NCI-H2081 (cell line): ENCODE measurements around the gene DNAJC8.

Source experiments
- DNase-seq, 2 experiments: peaks; one replicate each; lab custom pipeline; 2025; lab: John Stamatoyannopoulos, UW

DNAJC8 gene

DNA sequence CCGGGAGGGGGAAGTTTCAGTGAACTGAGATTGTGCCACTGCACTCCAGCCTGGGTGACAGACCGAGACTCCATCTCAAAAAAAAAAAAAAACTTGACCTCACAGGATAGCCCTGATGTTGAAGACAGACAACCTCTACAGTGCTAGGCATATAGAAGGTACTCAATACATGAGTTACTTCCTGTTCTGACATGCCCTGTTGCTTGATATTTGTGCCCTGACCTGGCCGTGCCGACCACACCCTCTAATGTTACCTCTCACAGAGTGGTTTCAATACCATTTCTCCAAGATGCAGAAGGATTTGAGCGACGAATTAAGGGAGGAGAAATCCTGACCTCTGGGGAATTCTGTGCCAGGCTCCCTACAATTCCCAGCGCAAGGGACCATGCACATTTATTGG lies 61.6 kb downstream of the DNAJC8 start:
- no peak for DNase-seq

DNA sequence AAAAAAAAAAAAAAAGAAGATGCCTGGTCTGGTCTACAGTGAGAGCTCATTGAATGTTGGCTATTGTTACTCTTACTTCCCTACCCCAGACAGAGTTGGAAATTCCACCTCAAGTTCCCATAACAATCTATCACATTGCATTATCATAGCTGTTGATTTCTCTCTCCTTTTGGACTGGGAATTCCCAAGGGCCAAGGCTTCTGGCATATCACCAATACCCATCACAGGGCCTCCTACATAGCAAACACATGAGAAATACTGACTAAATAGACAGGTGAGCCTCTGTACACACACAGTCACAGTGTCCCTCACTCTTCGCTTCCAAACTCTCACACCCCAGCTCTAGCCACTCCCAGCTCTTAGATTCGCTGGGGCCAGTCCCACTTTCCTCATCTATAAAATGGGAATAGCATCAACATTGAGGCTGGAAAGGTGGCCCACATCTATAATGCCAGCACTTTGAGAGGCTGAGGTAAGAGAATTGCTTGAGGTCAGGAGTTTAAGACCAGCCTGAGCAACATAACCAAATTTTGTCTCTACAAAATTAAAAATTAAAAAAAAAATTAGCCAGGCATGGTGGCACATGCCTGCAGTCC lies 62.7 kb downstream of the DNAJC8 start:
- DNase-seq = no peak

DNA sequence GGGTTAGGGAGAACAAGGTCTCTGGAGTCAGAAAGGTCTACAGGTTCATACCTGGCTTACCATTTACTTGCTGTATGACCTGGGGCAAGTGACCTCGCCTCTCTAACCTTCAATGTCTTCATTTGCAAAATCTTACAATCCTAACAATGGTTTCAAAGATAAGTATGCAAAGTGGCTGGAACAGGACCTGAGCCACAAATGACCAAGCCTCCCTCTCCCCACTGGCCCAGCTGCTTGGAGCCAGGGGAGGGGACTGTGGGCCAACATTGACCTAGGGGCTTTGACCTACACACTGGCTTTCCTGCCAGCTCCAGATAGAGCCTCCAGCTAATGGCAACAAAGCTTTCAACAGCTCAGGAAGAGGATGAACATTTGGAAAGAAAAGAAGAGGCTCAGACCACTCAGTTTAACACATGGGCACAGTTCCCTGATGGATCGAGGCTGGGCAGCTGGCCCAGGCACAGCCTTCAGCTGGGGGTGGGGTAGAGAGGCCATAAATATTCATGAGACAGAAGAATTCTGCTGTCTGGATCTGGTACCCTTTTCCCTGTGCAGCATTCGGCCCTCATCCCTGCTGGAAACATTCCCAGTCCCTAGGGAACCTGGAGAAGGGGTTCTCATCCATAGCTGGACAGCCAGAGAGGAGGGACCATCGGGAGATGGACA lies 69.2 kb downstream of the DNAJC8 start:
- DNase-seq = no peak

DNA sequence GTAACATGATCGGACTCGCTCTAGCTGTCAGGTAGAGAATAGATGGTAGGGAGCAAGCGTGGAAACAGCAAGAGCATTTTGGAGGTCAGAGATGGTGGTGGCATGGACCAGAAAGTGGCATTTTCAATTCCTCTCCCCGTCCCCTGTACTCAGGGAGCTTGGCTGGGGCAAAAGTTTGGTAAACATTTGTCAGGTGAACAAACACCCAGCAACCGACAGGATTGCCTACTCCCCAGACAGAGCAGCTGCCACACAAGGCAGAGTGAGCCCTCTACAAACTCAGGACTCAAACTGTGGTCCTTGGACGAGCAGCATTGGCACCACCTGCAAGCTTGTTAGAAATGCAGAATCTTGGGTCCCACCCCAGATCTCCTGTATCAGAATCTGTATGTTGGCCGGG lies 70.7 kb downstream of the DNAJC8 start:
- peak in 1 of 2 experiments; percentile 3 for DNase-seq

DNA sequence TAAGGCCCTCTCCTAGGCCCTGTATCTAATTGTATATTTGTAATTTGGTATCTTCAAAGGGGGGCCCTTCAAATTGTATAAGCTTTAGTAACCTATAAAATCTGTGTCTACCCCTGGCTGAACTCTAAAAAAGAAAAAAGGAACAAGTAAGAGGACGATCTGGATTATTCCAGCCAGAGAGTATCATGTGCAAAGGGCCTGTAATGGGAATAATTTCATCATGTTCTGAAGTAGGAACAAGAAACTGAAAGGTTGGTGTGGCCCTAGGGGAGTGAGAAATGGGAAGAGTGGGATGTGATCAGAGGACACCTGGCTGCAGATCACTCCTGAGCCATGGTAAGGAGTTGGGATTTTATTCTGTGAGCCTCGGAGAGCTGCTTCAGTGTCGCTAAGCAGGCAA lies 71.1 kb downstream of the DNAJC8 start:
- DNase-seq = no peak

DNA sequence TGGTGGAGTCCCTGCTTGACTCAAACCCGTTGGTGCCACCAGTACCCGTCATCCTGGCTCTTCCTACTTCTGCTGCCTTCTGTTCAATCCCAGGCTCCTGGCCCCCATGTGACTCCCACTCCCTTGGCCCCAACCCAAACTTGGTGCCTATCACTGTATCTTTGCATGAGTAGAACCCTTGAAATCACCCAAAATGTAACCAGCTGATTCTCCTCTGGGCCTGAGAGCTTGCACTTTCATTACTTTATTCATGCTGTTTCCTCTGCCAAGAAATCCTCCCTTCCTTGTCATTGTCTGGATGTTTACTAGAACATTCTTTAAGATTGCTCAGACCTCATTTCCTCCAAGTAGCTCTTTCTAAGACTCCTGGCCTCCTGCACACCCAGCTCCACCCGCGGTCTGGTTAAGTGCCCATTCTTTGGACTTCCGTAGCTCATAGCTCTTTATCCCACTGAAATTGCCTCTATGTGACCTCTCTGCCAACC lies 72.0 kb downstream of the DNAJC8 start:
- DNase-seq = no peak

DNA sequence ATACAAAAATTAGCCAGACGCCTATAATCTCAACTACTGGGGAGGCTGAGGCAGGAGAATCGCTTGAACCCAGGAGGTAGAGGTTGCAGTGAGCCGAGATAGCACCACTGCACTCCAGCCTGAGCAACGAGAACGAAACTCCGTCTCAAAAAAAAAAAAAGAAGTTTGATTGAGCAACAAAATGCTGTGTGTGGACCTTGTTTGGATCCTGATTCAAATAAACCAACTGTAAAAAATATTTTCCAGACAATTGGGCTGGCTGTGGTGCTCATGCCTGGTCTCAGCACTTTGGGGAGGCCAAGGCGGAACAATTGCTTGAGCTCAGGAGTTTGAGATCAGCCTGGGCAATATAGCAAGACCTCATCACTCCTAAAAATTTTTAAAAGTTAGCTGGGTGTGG lies 73.1 kb downstream of the DNAJC8 start:
- DNase-seq = no peak

DNA sequence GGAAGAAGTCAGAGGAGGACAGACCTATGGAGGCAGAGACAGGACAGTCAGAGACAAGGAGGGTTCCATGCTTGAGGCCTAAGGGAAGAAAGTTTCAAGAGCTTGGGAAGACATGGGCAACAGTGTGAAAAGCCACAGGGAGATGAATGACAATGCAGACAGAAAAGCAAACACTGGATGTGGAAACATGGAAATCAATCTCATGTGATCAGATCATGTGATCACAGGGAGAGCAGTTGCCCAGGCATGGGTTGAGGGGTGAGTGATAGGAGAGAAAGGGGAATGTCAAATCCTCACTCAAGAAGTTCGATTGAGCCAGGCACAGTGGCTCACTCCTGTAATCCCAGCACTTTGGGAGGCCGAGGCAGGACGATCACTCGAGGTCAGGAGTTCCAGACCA lies 73.6 kb downstream of the DNAJC8 start:
- no peak for DNase-seq

DNA sequence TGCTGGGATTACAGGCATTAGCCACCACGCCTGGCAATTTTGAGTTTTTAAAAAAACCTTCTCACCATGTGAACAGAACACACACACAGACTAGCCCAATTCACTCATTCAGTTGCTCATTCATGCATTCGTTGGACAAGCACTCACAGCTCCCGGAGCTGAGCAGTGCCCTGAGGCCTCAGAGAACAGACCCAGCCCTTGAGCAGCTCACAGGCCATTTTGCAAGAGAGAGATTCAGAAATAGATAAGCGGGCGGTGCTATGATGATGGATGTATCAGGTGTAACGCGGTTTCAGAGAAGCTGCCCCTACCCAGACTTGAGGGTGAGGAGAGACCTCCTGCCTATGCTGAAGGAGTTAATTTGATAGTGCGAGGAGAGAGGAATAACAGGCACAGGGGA lies 74.9 kb downstream of the DNAJC8 start:
- no peak for DNase-seq

DNA sequence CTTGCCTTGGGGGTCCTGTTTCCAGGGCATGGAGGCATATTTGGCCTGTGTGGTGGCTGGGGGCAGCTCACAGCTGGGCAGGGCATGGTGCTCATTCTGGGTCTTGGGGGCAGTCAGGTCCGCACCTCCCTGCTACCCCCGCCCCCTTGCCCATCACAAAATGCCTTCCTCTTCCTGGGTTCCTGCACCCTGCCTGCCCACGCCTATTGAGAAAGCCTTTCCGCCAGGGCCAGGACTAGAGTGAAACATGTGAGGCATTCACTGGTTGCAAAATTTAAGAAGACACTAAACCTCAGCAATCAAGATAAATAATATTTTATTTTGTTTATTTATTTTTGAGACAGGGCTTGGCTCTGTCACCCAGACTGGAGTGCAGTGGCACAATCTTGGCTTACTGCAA lies 76.0 kb downstream of the DNAJC8 start:
- no peak for DNase-seq

DNA sequence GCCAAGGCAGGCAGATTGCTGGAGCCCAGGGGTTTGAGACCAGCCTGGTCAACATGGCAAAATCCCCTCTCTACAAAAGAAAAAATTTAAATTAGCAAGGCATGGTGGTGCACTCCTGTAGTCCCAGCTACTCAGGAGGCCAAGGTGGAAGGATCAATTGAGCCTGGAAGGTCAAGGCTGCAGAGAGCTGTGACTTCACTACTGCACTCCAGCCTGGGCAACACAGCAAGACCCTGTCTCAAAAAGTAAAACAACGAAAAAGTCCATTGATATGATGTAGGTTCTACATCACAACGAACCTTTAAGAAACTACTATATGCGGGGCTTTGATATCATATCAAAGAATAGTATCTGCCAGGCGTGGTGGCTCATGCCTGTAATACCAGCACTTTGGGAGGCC lies 77.2 kb downstream of the DNAJC8 start:
- no peak for DNase-seq

DNA sequence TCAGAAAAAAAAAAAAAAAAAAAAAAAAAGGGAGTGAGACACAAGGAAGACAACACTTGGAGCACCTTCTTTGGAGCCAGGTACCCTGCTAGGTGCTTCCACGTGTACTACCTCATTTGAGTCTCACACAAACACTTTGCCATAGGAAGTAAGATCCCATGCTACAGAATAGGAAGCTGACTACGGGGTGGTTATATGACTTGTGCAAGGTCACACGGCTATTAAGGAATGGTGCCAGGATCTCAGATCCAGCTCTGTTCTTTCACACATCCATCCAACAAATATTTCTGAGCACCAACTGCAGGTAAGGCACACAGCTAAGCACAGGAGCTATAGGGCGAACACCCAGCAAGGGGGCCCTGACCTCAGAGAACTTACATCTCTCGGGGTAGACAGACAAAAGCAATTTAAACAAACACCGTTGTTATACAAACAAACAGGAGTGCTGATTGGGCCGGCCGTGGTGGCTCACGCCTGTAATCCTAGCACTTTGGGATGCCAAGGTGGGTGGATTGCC lies 78.7 kb downstream of the DNAJC8 start:
- no peak for DNase-seq
